CD4-positive, CD25-positive, alpha-beta regulatory T cell (primary cell): ENCODE data around the gene RAPGEF2. TPM values are rescaled to one million over a fixed set of nuclear protein-coding genes. Genes with fewer than 3 reads are reported as not detected.
A peak's percentile ranks its signal among the peaks of the same experiment; 100 is the strongest.

Experiments used
- ATAC-seq, 2 donors: fragments of 150-1000 bp; cut with Tn5 transposase; one replicate each; pipeline ENCODE4 v1.10.0; 2021; ENCODE audit warnings: low read depth in 2 of 2, moderate number of reproducible peaks in 2 of 2, moderate library complexity in 1 of 2
- DNase-seq, 3 donors: peaks; one replicate each; pipeline versions ENCODE4 v3.0.0 to v3.0.0-alpha.2; 2012 to 2022; ENCODE audit warnings: mixed read lengths in 1 of 3
- H3K27ac ChIP-seq: one replicate; pipeline ENCODE4 v1.7.0; 2013; ENCODE audit warnings: mild to moderate bottlenecking, low read length; ENCODE audit not compliant: insufficient read depth, poor library complexity, severe bottlenecking
- H3K27me3 ChIP-seq: one replicate; pipeline ENCODE4 v1.7.0; 2013; ENCODE audit warnings: low read length; ENCODE audit not compliant: control insufficient read depth, insufficient read depth
- H3K36me3 ChIP-seq: one replicate; pipeline ENCODE4 v1.7.0; 2013; ENCODE audit warnings: mild to moderate bottlenecking, low read length, moderate library complexity; ENCODE audit not compliant: control insufficient read depth, insufficient read depth
- H3K4me1 ChIP-seq: 2 replicates; pipeline ENCODE4 v1.7.0; 2013; ENCODE audit warnings: mild to moderate bottlenecking, low read length; ENCODE audit not compliant: insufficient read depth, control insufficient read depth, poor library complexity, severe bottlenecking
- H3K4me3 ChIP-seq: one replicate; pipeline ENCODE4 v1.7.0; 2013; ENCODE audit warnings: low read depth, mild to moderate bottlenecking, low read length, moderate library complexity
- H3K9me3 ChIP-seq, 2 experiments: 1 replicate in 1 of 2; 2 replicates in 1 of 2; pipeline ENCODE4 v1.7.0; 2013; ENCODE audit warnings: low read length in 2 of 2, mild to moderate bottlenecking in 1 of 2, moderate library complexity in 1 of 2; ENCODE audit not compliant: control insufficient read depth in 2 of 2
- H3K27ac Mint-ChIP-seq, 3 donors: one replicate each; pipeline ENCODE4 v1.8.0; 2020 to 2022; ENCODE audit warnings: mild to moderate bottlenecking in 3 of 3, mixed read lengths in 3 of 3, moderate library complexity in 2 of 3
- H3K27me3 Mint-ChIP-seq: one replicate; pipeline ENCODE4 v1.8.0; 2022; ENCODE audit warnings: mild to moderate bottlenecking, mixed read lengths
- H3K36me3 Mint-ChIP-seq: one replicate; pipeline ENCODE4 v1.8.0; 2020; ENCODE audit warnings: mixed read lengths
- H3K4me1 Mint-ChIP-seq, 4 donors: one replicate each; pipeline ENCODE4 v1.8.0; 2020 to 2022; ENCODE audit warnings: mixed read lengths in 4 of 4, mild to moderate bottlenecking in 1 of 4
- H3K4me3 Mint-ChIP-seq, 4 donors: one replicate each; pipeline ENCODE4 v1.8.0; 2020 to 2022; ENCODE audit warnings: mild to moderate bottlenecking in 4 of 4, mixed read lengths in 4 of 4, moderate library complexity in 3 of 4
- H3K9me3 Mint-ChIP-seq, 7 donors: one replicate each; pipeline ENCODE4 v1.8.0; 2020 to 2022; ENCODE audit warnings: mixed read lengths in 7 of 7, mild to moderate bottlenecking in 3 of 7, moderate library complexity in 2 of 7
- polyA plus RNA-seq, 4 donors: library from polyadenylated mRNA; unstranded; fragments of 300-500 nt; fragmentation: Illumina TruSeq; gene quantifications; one replicate each; pipeline ENCODE4 v1.2.3, GENCODE V29; 2021
- total RNA-seq: library from RNA; stranded (reverse); gene quantifications from one replicate; pipeline ENCODE4 v1.2.3, GENCODE V29; 2022

RAPGEF2 gene
- total and polyA plus RNA-seq, 5 donors from 2014 or later: 0.54 to 26.9 (median 1.3) TPM

DNA sequence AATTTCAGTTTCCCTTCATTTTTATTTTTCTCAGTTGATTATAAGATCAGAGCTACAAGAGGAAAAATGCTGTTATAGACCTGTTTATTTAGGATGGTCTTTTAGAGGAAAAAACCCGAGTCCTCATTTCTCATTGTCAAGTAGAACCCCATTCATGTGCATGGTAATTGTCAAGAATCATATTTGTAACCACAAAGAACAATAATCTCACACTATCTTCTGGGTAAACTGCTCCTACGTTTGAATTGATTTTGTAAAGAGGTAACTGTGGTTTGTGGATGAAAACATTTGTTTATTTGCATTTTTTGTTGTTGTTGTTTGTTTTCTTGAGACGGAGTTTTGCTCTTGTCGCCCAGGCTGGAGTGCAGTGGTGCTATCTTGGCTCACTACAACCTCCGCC is 23.8 kb downstream of the RAPGEF2 start:
- ATAC-seq: no peak
- peaks cover 0 to 1% (median 0%) of the 10 kb centered on the region in 7 donors for H3K9me3 Mint-ChIP-seq
- H3K36me3 Mint-ChIP-seq: no peaks in the 10 kb centered on the region
- peaks cover 13 to 46% (median 29%) of the 10 kb centered on the region in 4 donors for H3K4me1 Mint-ChIP-seq
- no peak overlapping the region for H3K27ac Mint-ChIP-seq
- no peak overlapping the region for H3K27ac ChIP-seq
- H3K4me1 ChIP-seq: no peaks in the 10 kb centered on the region
- no peaks in the 10 kb centered on the region for H3K9me3 ChIP-seq
- no peak overlapping the region for H3K4me3 ChIP-seq
- DNase-seq: no peak
- H3K27me3 ChIP-seq: no peaks in the 10 kb centered on the region
- H3K27me3 Mint-ChIP-seq: no peaks in the 10 kb centered on the region
- no peaks in the 10 kb centered on the region for H3K36me3 ChIP-seq
- H3K4me3 Mint-ChIP-seq: no peak overlapping the region

DNA sequence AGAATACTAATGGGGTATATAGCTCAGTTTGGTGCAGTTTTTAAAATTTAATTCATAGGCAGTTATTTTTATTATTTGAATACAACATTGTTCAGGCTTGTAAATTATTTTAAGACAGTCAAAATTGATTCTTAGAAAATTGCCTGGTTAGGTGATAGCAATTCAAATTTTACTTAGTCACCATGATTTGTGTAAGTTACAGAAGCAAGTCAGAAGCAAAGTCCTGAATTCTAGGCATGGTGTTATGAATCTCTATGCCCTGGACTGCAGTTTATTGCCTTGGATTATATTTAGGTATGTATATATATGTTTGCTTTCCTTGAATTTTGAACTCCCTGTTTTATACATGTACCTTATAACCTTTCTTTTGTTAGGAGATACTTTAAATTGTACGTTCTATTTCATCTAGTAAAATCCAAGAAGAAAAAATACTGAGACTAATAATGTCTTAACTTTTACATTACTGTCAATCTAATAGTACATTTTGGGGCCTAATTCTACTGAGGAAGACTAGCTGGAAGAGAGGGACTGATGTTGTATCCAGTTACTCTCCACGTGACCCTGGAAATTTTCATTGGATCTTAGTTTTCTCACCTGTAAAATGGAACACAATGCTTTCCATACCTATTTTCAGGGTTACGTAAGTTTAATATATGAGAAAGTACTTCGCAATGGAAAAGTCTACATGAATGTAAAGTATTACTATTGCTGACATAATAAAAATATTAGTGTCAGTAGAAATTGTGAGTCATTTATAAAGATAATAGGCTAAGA is 25.1 kb downstream of the RAPGEF2 start:
- Histone ChIP-seq H3K9me3 (no peaks in the 10 kb centered on the region), H3K27me3 (no peaks in the 10 kb centered on the region), H3K27ac (no peak overlapping the region), H3K36me3 (no peaks in the 10 kb centered on the region), H3K4me3 (no peak overlapping the region), H3K4me1 (no peaks in the 10 kb centered on the region)
- ATAC-seq: no peak
- Mint-ChIP-seq H3K4me1 (peaks cover 13 to 48% (median 32%) of the 10 kb centered on the region in 4 donors), H3K27me3 (no peaks in the 10 kb centered on the region), H3K4me3 (no peak overlapping the region), H3K36me3 (no peaks in the 10 kb centered on the region), H3K9me3 (peaks cover 0 to 1% (median 0%) of the 10 kb centered on the region in 7 donors), H3K27ac (peak overlapping the region in 1 of 3 donors; percentile 8)
- no peak for DNase-seq

DNA sequence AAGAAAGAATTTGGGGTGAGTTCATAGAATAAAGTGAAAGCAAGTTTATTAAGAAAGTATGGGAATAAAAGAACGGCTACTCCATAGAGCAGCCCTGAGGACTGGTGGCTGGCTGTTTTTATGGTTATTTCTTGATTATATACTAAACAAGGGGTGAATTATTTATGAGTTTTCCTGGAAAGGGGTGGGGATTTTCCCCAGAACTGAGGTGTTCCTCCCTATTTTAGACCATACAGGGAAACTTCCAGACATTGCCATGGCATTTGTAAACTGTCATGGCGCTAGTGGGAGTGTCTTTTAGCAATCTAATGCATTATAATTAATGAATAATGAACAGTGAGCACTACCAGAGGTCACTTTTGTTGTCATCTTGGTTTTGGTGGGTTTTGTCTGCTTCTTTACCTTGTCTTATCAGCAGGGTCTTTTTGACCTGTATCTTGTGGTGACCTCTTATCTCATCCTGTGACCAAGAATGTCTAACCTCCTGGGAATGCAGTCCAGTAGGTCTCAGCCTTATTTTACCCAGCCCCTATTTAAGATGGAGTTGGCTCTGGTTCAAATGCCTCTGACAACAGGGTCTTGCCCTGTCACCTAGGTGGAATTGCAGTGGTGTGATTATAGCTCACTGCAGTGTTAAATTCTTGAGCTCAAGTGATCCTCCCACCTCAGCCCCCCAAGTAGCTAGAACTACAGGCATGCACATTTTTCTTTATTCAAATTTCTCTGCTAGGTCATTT is 27.1 kb downstream of the RAPGEF2 start:
- Mint-ChIP-seq H3K9me3 (peaks cover 0 to 1% (median 0%) of the 10 kb centered on the region in 7 donors), H3K27me3 (no peaks in the 10 kb centered on the region), H3K27ac (peak overlapping the region in 1 of 3 donors; percentile 27), H3K36me3 (peaks cover 3% of the 10 kb centered on the region), H3K4me1 (peaks cover 13 to 41% (median 36%) of the 10 kb centered on the region in 4 donors), H3K4me3 (no peak overlapping the region)
- no peak overlapping the region for H3K4me3 ChIP-seq
- H3K27me3 ChIP-seq: no peaks in the 10 kb centered on the region
- no peaks in the 10 kb centered on the region for H3K9me3 ChIP-seq
- no peak overlapping the region for H3K27ac ChIP-seq
- ATAC-seq (no peak), DNase-seq (no peak)
- no peaks in the 10 kb centered on the region for H3K4me1 ChIP-seq
- H3K36me3 ChIP-seq: no peaks in the 10 kb centered on the region

GRCh38 chr4:159131564-159131963 is 28.7 kb downstream of the RAPGEF2 start:
- DNase-seq (no peak), ATAC-seq (no peak)
- Mint-ChIP-seq H3K9me3 (peaks cover 0 to 1% (median 0%) of the 10 kb centered on the region in 7 donors), H3K4me3 (no peak overlapping the region), H3K27ac (no peak overlapping the region), H3K4me1 (peaks cover 8 to 32% (median 24%) of the 10 kb centered on the region in 4 donors), H3K36me3 (peaks cover 3% of the 10 kb centered on the region), H3K27me3 (no peaks in the 10 kb centered on the region)
- Histone ChIP-seq H3K36me3 (no peaks in the 10 kb centered on the region), H3K27me3 (no peaks in the 10 kb centered on the region), H3K27ac (no peak overlapping the region), H3K4me1 (no peaks in the 10 kb centered on the region), H3K4me3 (no peak overlapping the region), H3K9me3 (no peaks in the 10 kb centered on the region)

DNA sequence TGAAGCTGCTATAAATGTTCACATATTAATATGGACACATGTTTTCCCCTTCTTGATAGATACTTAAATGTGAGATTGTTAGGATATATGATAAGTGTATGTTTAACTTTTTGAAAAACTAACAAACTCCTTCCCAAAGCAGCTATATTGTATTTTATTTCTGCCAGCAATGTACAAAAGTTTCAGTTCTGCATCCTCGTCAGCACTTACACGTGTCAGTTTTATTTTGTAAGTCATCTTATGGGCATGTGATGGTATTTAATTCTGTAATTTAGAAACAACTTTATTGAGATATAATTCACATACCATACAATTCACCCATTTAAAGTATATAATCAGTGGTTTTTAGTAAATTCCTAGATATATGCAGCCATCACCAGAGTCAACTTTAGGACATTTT is 31.6 kb downstream of the RAPGEF2 start:
- Histone ChIP-seq H3K27me3 (no peaks in the 10 kb centered on the region), H3K27ac (no peak overlapping the region), H3K36me3 (no peaks in the 10 kb centered on the region), H3K4me1 (no peaks in the 10 kb centered on the region), H3K9me3 (no peaks in the 10 kb centered on the region), H3K4me3 (no peak overlapping the region)
- Mint-ChIP-seq H3K4me1 (peaks cover 5 to 34% (median 15%) of the 10 kb centered on the region in 4 donors), H3K27me3 (no peaks in the 10 kb centered on the region), H3K4me3 (no peak overlapping the region), H3K36me3 (peaks cover 3% of the 10 kb centered on the region), H3K9me3 (peaks cover 0 to 1% (median 0%) of the 10 kb centered on the region in 7 donors), H3K27ac (no peak overlapping the region)
- no peak for ATAC-seq
- DNase-seq: no peak

- Mint-ChIP-seq H3K4me1 (peaks cover 4 to 29% (median 12%) of the 10 kb centered on the region in 4 donors), H3K27me3 (no peaks in the 10 kb centered on the region), H3K9me3 (no peaks in the 10 kb centered on the region), H3K36me3 (peaks cover 3% of the 10 kb centered on the region), H3K4me3 (no peak overlapping the region), H3K27ac (peak overlapping the region in 1 of 3 donors; percentile 3)
- Histone ChIP-seq H3K27ac (no peak overlapping the region), H3K4me3 (no peak overlapping the region), H3K9me3 (no peaks in the 10 kb centered on the region), H3K27me3 (no peaks in the 10 kb centered on the region), H3K4me1 (no peaks in the 10 kb centered on the region), H3K36me3 (no peaks in the 10 kb centered on the region)
- ATAC-seq: no peak
- no peak for DNase-seq
These were observed 34.3 kb downstream of the RAPGEF2 start for GRCh38 chr4:159137176-159137575.

- Mint-ChIP-seq H3K27ac (no peak overlapping the region), H3K36me3 (peaks cover 3% of the 10 kb centered on the region), H3K4me1 (peaks cover 4 to 27% (median 12%) of the 10 kb centered on the region in 4 donors), H3K9me3 (no peaks in the 10 kb centered on the region), H3K27me3 (no peaks in the 10 kb centered on the region), H3K4me3 (no peak overlapping the region)
- ATAC-seq (no peak), DNase-seq (no peak)
- Histone ChIP-seq H3K4me1 (no peaks in the 10 kb centered on the region), H3K36me3 (no peaks in the 10 kb centered on the region), H3K27ac (no peak overlapping the region), H3K27me3 (no peaks in the 10 kb centered on the region), H3K9me3 (no peaks in the 10 kb centered on the region), H3K4me3 (no peak overlapping the region)
These were observed 35.6 kb downstream of the RAPGEF2 start for GRCh38 chr4:159138436-159138835.
